GM18517 (cell line): ENCODE measurements around the gene ZNF442.
"Not testable (repeated sequence)": the region's sequence is repeated elsewhere in the genome, so short reads cannot be mapped to it uniquely, and the experiment has no call there.

ENCODE experiments used
- ATAC-seq: cut with Tn5 transposase; IDR thresholded peaks from one replicate; pipeline ENCODE4 v1.9.1; 2021; ENCODE audit warnings: mild to moderate bottlenecking, moderate library complexity; ENCODE audit not compliant: unreplicated experiment

Gene ZNF442

GRCh38 chr19:12331211-12331941 lies 34.1 kb downstream of the ZNF442 start:
- ATAC-seq = no peak

GRCh38 chr19:12330340-12330739 lies 35.1 kb downstream of the ZNF442 start:
- no peak for ATAC-seq

- no peak for ATAC-seq
Measured at GRCh38 chr19:12325690-12326089, 39.8 kb downstream of the ZNF442 start.

- no peak for ATAC-seq
Measured at GRCh38 chr19:12318782-12319413, 46.6 kb downstream of the ZNF442 start.

GRCh38 chr19:12314553-12314952 lies 50.9 kb downstream of the ZNF442 start:
- no peak for ATAC-seq

- ATAC-seq = not testable (repeated sequence)
Measured at GRCh38 chr19:12308891-12309290, 56.6 kb downstream of the ZNF442 start.
